ENCODE data around the gene SIGLEC11. TPM values are rescaled to one million over a fixed set of nuclear protein-coding genes. Genes with fewer than 3 reads are reported as not detected.

Gene SIGLEC11
- polyA plus RNA-seq, 4 donors, result 0.45 to 37.2 (median 0.80) TPM

DNA sequence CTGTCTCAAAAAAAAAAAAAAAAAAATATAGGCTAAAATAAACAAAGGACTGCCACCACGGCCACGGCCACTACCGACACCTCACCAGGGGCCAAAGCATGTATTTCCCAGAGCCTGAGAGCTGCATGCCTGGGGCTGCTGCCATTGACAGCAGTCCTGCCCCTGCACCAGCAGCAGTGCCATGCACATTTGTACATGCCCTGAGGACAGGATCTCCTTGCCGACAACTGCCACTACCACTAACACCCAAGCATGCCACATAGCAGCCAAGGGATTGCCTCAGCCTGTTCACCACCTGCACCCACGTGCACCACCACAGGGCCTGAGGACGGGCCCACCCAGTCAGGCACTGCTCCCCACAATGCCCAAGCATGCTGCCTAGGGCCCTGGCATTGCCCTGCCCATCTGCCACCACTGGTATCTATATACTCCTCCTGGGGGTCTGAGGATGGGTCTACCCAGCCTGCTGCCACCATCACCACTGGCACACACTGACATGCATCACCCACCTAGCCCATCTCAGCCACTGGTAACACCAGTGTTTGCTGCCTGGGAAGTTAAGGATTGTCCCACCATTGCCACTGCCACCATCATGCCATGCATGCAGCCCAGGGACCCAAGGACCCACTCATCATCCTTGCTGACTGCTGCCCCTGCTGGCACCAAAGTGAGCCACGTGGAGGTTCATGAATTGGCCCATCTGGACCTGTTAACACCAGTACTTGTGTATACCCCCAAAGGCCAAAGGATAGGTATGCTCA is 21.1 kb downstream of the SIGLEC11 start:
- no peak overlapping the region for H3K4me3 ChIP-seq (ENCODE audit: low read depth in 1 of 3, low read length in 3 of 3)
- H3K27me3 ChIP-seq (ENCODE audit: control insufficient read depth in 3 of 3, insufficient read depth in 3 of 3, low read length in 3 of 3), result no peaks in the 10 kb centered on the region
- no peak for FAIRE-seq
- no peaks in the 10 kb centered on the region for H3K9me3 ChIP-seq (ENCODE audit: control insufficient read depth in 2 of 2, insufficient read depth in 1 of 2, low read depth in 1 of 2, low read length in 1 of 2)
- H3K27ac ChIP-seq (ENCODE audit: low read depth in 1 of 3, low read length in 2 of 3), result no peak overlapping the region
- H3K36me3 ChIP-seq (ENCODE audit: control insufficient read depth in 3 of 3, insufficient read depth in 2 of 3, low read depth in 1 of 3, low read length in 3 of 3), result peaks cover 0 to 4% (median 0%) of the 10 kb centered on the region in 3 donors
- H3K4me1 ChIP-seq (ENCODE audit: control insufficient read depth in 3 of 3, insufficient read depth in 2 of 3, low read depth in 1 of 3, low read length in 2 of 3), result peaks cover 0 to 2% (median 0%) of the 10 kb centered on the region in 3 donors
- WGBS, 3 donors, result 54 to 72% (median 68%) methylated on average over 7 of the region's 7 CpGs
- no peak for DNase-seq

DNA sequence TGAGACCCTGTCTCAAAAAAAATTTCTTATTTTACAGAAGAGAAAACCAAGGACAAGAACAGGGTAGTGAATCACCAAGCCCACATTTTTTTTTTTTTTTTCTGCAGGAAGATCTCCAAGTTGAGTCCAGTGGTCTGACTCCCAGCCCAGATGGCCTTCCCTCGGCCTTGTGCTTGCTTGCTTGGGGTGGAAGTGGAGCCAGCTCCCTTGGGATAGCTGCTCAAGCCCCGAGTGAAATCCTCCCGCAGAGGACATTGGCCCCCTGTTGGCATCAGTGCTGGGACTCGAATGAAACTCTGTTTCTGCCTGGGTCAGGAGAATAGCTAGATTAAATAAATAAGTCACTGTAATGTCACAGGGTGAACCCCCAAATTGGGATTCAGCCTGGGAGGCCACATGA is 22.3 kb downstream of the SIGLEC11 start:
- Histone ChIP-seq H3K27ac (ENCODE audit: low read depth in 1 of 3, low read length in 2 of 3) (no peak overlapping the region), H3K4me3 (ENCODE audit: low read depth in 1 of 3, low read length in 3 of 3) (no peak overlapping the region), H3K27me3 (ENCODE audit: control insufficient read depth in 3 of 3, insufficient read depth in 3 of 3, low read length in 3 of 3) (no peaks in the 10 kb centered on the region), H3K4me1 (ENCODE audit: control insufficient read depth in 3 of 3, insufficient read depth in 2 of 3, low read depth in 1 of 3, low read length in 2 of 3) (peaks cover 0 to 2% (median 0%) of the 10 kb centered on the region in 3 donors), H3K9me3 (ENCODE audit: control insufficient read depth in 2 of 2, insufficient read depth in 1 of 2, low read depth in 1 of 2, low read length in 1 of 2) (no peaks in the 10 kb centered on the region), H3K36me3 (ENCODE audit: control insufficient read depth in 3 of 3, insufficient read depth in 2 of 3, low read depth in 1 of 3, low read length in 3 of 3) (peaks cover 0 to 4% (median 0%) of the 10 kb centered on the region in 3 donors)
- FAIRE-seq, result no peak
- no peak for DNase-seq
- 74 to 82% (median 80%) methylated on average over 4 of the region's 4 CpGs for WGBS, 3 donors

DNA sequence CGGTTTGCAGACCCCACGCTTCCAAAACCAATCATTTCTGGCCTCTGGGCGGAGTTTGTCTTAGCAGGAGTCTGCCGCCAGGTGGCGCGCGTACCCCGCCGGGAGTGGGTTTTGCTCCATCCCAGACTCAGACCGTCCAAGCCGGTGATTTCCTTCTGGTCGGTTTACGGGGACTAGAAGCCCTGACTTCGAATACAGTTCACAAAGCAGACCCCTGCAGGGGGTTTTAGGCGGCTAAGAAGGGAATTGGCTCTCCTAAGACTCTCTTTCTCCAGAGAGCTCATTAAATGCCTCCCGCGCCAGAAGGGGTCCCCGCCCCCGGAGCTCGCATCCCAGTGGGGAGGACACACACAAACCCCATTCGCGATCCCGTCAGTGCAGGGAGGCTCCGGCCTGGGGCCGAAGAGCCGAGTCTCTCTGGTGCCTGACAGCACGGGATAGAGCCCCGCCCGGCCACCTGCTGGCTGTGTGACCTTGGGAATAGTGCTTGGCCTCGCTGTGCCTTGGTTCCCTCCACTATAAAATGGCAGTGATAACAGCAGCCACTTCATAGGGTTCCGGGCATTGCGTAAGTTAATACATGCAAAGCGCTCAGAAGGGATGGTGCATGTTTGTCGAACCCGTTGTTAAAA is 23.1 kb downstream of the SIGLEC11 start:
- Histone ChIP-seq H3K4me3 (ENCODE audit: low read depth in 1 of 3, low read length in 3 of 3) (peak overlapping the region in 1 of 3 donors; percentile 21), H3K27ac (ENCODE audit: low read depth in 1 of 3, low read length in 2 of 3) (no peak overlapping the region), H3K36me3 (ENCODE audit: control insufficient read depth in 3 of 3, insufficient read depth in 2 of 3, low read depth in 1 of 3, low read length in 3 of 3) (peaks cover 0 to 11% (median 0%) of the 10 kb centered on the region in 3 donors), H3K27me3 (ENCODE audit: control insufficient read depth in 3 of 3, insufficient read depth in 3 of 3, low read length in 3 of 3) (no peaks in the 10 kb centered on the region), H3K4me1 (ENCODE audit: control insufficient read depth in 3 of 3, insufficient read depth in 2 of 3, low read depth in 1 of 3, low read length in 2 of 3) (peaks cover 0 to 2% (median 0%) of the 10 kb centered on the region in 3 donors), H3K9me3 (ENCODE audit: control insufficient read depth in 2 of 2, insufficient read depth in 1 of 2, low read depth in 1 of 2, low read length in 1 of 2) (no peaks in the 10 kb centered on the region)
- FAIRE-seq, result no peak
- peak; percentile 67 to 82 for DNase-seq
- WGBS, 3 donors, result 12 to 18% (median 16%) methylated on average over 35 of the region's 35 CpGs

DNA sequence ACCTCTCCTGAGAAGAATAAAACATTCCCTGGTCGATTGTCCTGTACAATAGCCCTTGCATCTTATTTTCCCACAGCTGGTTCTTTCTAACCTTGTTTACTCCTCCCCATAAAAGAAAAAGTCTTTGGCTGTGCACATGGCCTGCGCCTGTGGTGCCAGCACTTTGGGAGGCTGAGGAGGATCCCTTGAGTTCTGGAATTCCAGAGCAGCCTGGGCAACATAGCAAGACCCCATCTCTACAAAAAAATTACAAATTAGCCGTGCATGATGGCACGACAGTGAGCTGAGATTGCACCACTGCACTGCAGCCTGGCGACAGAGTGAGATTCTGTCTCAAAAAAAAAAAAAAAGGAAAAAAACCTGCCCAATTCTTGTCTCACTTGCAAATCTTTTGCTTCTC is 24.4 kb downstream of the SIGLEC11 start:
- H3K27me3 ChIP-seq (ENCODE audit: control insufficient read depth in 3 of 3, insufficient read depth in 3 of 3, low read length in 3 of 3), result no peaks in the 10 kb centered on the region
- no peaks in the 10 kb centered on the region for H3K9me3 ChIP-seq (ENCODE audit: control insufficient read depth in 2 of 2, insufficient read depth in 1 of 2, low read depth in 1 of 2, low read length in 1 of 2)
- H3K27ac ChIP-seq (ENCODE audit: low read depth in 1 of 3, low read length in 2 of 3), result no peak overlapping the region
- peaks cover 0 to 2% (median 0%) of the 10 kb centered on the region in 3 donors for H3K4me1 ChIP-seq (ENCODE audit: control insufficient read depth in 3 of 3, insufficient read depth in 2 of 3, low read depth in 1 of 3, low read length in 2 of 3)
- FAIRE-seq (no peak), DNase-seq (no peak)
- no peak overlapping the region for H3K4me3 ChIP-seq (ENCODE audit: low read depth in 1 of 3, low read length in 3 of 3)
- WGBS, 3 donors, result 61 to 68% (median 61%) methylated on average over 5 of the region's 5 CpGs
- H3K36me3 ChIP-seq (ENCODE audit: control insufficient read depth in 3 of 3, insufficient read depth in 2 of 3, low read depth in 1 of 3, low read length in 3 of 3), result peaks cover 0 to 14% (median 3%) of the 10 kb centered on the region in 3 donors

DNA sequence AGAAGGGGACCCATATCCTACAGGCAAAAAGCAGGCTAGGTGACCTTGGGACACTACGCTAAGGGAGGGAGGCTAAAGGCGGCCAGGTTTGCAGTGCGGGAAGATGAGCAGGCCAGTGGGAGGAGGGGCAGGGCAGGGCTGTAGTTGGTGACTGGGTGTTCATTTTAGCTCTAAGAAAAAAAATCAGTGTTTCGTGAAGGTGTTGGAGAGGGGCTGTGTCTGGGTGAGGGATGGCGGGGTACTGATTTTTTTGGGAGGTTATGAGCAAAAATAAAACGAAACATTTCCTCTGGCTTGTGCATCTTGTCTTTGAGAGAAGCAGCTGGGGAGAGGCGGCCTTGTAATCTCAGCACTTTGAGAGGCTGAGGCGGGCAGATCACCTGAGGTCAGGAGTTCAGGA is 27.3 kb downstream of the SIGLEC11 start:
- DNase-seq, result no peak
- Histone ChIP-seq H3K9me3 (ENCODE audit: control insufficient read depth in 2 of 2, insufficient read depth in 1 of 2, low read depth in 1 of 2, low read length in 1 of 2) (no peaks in the 10 kb centered on the region), H3K27ac (ENCODE audit: low read depth in 1 of 3, low read length in 2 of 3) (no peak overlapping the region), H3K27me3 (ENCODE audit: control insufficient read depth in 3 of 3, insufficient read depth in 3 of 3, low read length in 3 of 3) (no peaks in the 10 kb centered on the region), H3K4me1 (ENCODE audit: control insufficient read depth in 3 of 3, insufficient read depth in 2 of 3, low read depth in 1 of 3, low read length in 2 of 3) (peaks cover 0 to 4% (median 2%) of the 10 kb centered on the region in 3 donors), H3K36me3 (ENCODE audit: control insufficient read depth in 3 of 3, insufficient read depth in 2 of 3, low read depth in 1 of 3, low read length in 3 of 3) (peaks cover 0 to 22% (median 3%) of the 10 kb centered on the region in 3 donors), H3K4me3 (ENCODE audit: low read depth in 1 of 3, low read length in 3 of 3) (no peak overlapping the region)
- WGBS, 3 donors, result 81 to 91% (median 90%) methylated on average over 8 of the region's 8 CpGs
- FAIRE-seq, result no peak

- FAIRE-seq, result no peak
- Histone ChIP-seq H3K4me1 (ENCODE audit: control insufficient read depth in 3 of 3, insufficient read depth in 2 of 3, low read depth in 1 of 3, low read length in 2 of 3) (peaks cover under 1 to 7% (median 3%) of the 10 kb centered on the region in 3 donors), H3K27ac (ENCODE audit: low read depth in 1 of 3, low read length in 2 of 3) (no peak overlapping the region), H3K27me3 (ENCODE audit: control insufficient read depth in 3 of 3, insufficient read depth in 3 of 3, low read length in 3 of 3) (no peaks in the 10 kb centered on the region), H3K9me3 (ENCODE audit: control insufficient read depth in 2 of 2, insufficient read depth in 1 of 2, low read depth in 1 of 2, low read length in 1 of 2) (no peaks in the 10 kb centered on the region), H3K4me3 (ENCODE audit: low read depth in 1 of 3, low read length in 3 of 3) (no peak overlapping the region), H3K36me3 (ENCODE audit: control insufficient read depth in 3 of 3, insufficient read depth in 2 of 3, low read depth in 1 of 3, low read length in 3 of 3) (peaks cover 0 to 23% (median 3%) of the 10 kb centered on the region in 3 donors)
- 79 to 88% (median 86%) methylated on average over 19 to 25 of the region's 25 CpGs for WGBS, 3 donors
- peak in 1 of 2 donors; percentile 19 for DNase-seq
These were observed 28.2 kb downstream of the SIGLEC11 start for GRCh38 chr19:49932731-49933131.

DNA sequence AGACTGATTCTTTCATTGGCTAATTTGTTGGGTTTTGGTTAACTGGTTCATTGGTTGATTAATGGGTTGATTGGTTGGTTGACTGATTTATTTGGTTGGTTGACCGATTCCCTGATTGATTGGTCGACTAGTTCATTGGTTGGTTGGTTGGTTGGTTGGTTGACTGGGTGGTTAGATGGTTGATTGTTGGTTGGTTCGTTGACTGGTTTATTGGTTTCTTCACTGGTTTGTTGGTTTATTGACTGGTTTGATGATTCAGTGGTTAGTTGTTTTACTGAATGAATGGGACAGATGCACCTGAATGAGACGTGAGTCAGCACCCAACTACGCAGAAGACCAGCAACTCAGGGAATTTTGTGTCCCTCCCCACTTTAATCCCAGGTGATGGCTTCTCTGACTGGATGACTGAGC is 28.9 kb downstream of the SIGLEC11 start:
- H3K4me3 ChIP-seq (ENCODE audit: low read depth in 1 of 3, low read length in 3 of 3), result no peak overlapping the region
- DNase-seq (no peak), FAIRE-seq (no peak)
- no peaks in the 10 kb centered on the region for H3K27me3 ChIP-seq (ENCODE audit: control insufficient read depth in 3 of 3, insufficient read depth in 3 of 3, low read length in 3 of 3)
- H3K27ac ChIP-seq (ENCODE audit: low read depth in 1 of 3, low read length in 2 of 3), result no peak overlapping the region
- WGBS, 3 donors, result 85 to 93% (median 88%) methylated on average over 5 of the region's 5 CpGs
- peaks cover 0 to 30% (median 3%) of the 10 kb centered on the region in 3 donors for H3K36me3 ChIP-seq (ENCODE audit: control insufficient read depth in 3 of 3, insufficient read depth in 2 of 3, low read depth in 1 of 3, low read length in 3 of 3)
- H3K9me3 ChIP-seq (ENCODE audit: control insufficient read depth in 2 of 2, insufficient read depth in 1 of 2, low read depth in 1 of 2, low read length in 1 of 2), result no peaks in the 10 kb centered on the region
- peaks cover 0 to 14% (median 8%) of the 10 kb centered on the region in 3 donors for H3K4me1 ChIP-seq (ENCODE audit: control insufficient read depth in 3 of 3, insufficient read depth in 2 of 3, low read depth in 1 of 3, low read length in 2 of 3)

DNA sequence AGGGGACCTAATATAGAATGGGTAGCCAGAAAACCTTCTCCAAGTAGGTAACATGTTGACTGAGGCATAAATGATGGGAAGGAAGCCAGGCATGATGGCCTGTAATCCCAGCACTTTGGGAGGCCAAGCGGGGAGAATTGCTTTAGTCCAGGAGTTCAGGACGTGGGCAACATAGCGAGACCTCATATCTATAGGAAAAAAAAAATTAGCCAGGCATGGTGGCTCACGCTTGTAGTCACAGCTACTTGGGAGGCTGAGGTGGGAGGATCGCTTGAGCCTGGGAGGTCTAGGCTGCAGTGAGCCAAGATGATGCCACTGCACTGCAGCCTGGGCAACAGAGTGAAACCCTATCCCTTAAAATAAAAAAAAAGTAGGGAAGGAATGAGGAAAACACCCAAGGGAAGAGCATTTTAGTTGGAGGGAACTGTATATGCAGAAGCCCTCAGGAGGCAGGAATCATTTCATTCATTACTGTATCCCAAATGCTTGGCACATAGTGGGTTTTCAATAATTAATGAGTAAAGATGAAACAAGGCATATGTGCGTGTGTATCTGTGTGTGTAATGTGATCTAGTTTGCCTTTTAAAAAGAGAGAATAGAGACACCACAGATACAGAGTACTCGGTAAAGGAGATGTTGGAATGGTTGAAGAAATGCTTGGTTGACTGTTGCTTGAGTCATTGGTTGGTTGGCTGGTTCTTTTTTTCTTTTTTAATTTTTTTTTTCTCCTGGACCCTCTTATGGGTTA is 29.5 kb downstream of the SIGLEC11 start:
- FAIRE-seq (no peak), DNase-seq (no peak)
- H3K27ac ChIP-seq (ENCODE audit: low read depth in 1 of 3, low read length in 2 of 3), result no peak overlapping the region
- H3K4me3 ChIP-seq (ENCODE audit: low read depth in 1 of 3, low read length in 3 of 3), result no peak overlapping the region
- no peaks in the 10 kb centered on the region for H3K9me3 ChIP-seq (ENCODE audit: control insufficient read depth in 2 of 2, insufficient read depth in 1 of 2, low read depth in 1 of 2, low read length in 1 of 2)
- H3K27me3 ChIP-seq (ENCODE audit: control insufficient read depth in 3 of 3, insufficient read depth in 3 of 3, low read length in 3 of 3), result no peaks in the 10 kb centered on the region
- 94 to 97% (median 96%) methylated on average over 7 of the region's 7 CpGs for WGBS, 3 donors
- peaks cover 0 to 15% (median 8%) of the 10 kb centered on the region in 3 donors for H3K4me1 ChIP-seq (ENCODE audit: control insufficient read depth in 3 of 3, insufficient read depth in 2 of 3, low read depth in 1 of 3, low read length in 2 of 3)
- H3K36me3 ChIP-seq (ENCODE audit: control insufficient read depth in 3 of 3, insufficient read depth in 2 of 3, low read depth in 1 of 3, low read length in 3 of 3), result peaks cover 0 to 36% (median 3%) of the 10 kb centered on the region in 3 donors
